Iris pigment epithelial cell (primary cell): ENCODE data around the gene DLG2.
A peak's percentile ranks its signal among the peaks of the same experiment; 100 is the strongest.
"Not testable (repeated sequence)": the region's sequence is repeated elsewhere in the genome, so short reads cannot be mapped to it uniquely, and the experiment has no call there.

Source experiments
- DNase-seq: peaks from one replicate; pipeline ENCODE4 v3.0.0-alpha.2; 2011; ENCODE audit warnings: low read depth

Gene DLG2

DNA sequence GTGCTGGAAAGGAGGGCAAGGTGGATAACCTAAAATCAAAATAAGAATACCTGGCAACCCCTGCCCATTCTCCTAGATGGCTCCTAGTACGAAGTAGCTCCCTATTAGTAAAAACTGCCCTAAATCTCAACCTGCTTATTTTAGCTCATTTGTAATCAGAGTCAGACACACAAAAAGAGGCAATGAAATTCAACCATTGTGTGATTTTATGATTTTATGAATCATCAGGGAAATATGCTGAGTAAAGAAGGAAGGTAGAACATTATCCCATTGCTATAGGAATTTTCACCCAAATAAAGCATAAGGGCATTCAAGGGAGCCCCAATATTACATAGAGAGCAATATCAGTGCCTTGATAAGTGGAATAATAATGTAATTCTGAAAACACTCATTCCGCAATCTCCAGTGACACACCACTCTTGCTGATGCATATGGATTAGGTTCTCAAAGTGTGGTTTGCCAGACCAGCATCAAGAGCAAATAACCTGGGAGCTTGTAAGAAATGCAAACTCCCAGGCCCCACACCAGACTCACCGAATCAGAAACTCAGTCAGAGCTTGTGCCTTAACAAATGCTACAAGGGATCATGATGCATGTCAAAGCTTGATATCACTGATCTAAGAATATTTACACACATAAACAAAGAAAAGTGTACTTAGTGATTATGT, 789.6 kb downstream of the DLG2 start:
- DNase-seq: no peak

GRCh38 chr11:84836371-84836770, 790.8 kb downstream of the DLG2 start:
- DNase-seq: no peak

DNA sequence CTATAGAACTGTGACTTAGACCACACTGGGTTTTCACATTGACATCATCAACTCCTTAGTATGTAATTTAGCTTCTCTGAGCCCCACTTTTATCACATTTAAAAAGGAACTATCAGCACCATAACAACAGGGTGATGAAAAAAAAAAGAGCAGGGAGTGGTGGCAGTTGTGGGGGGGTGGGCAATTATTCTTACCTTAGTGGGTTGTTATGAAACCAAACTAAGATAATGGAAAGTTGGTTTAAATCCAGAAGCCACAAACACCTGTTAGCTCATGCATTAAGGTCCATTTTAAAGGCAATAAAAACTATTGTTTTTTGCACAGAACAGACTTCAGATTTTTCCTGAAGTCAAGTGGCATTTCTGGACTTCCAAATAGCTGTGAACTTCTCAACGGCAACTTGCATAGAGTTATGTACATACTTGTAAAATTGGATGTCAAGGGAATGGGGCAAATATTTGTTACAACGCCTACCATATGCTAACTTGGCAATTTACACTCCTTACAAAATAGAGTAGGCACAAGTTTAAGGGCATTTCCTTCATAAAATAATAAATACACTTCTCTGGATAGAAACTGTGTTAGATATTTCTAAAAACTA, 793.6 kb downstream of the DLG2 start:
- DNase-seq: no peak

GRCh38 chr11:84830372-84830771, 796.8 kb downstream of the DLG2 start:
- DNase-seq: no peak

GRCh38 chr11:84829162-84829561, 798.0 kb downstream of the DLG2 start:
- DNase-seq: peak; percentile 7

- DNase-seq: no peak
These were observed 798.5 kb downstream of the DLG2 start for GRCh38 chr11:84828616-84829015.

GRCh38 chr11:84825106-84825660, 802.0 kb downstream of the DLG2 start:
- DNase-seq: no peak

- peak; percentile 5 for DNase-seq
These were observed 802.5 kb downstream of the DLG2 start for GRCh38 chr11:84824624-84825023.

GRCh38 chr11:84819537-84819936, 807.6 kb downstream of the DLG2 start:
- DNase-seq: no peak

DNA sequence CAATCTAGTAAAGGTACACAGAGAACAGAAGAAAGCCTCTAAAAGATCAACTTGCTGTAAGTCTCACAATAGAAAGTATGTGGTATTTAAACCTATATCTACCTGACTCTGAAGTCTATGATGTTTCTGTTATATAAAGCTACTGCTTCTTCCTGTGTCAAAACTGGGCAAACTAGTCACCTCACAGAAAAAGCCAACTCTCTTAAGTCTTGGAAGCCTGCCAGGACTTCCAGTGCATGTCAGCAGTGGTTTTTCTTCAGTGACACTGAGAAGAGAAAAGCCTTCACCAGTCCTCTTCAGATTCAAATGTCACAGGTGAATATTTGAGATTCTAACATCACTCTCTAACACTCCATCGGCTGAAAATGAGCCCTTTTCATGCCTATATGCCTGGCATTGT, 808.0 kb downstream of the DLG2 start:
- peak; percentile 9 for DNase-seq

GRCh38 chr11:84817998-84818397, 809.1 kb downstream of the DLG2 start:
- DNase-seq: peak; percentile 71

- DNase-seq: peak; percentile 19
These were observed 814.6 kb downstream of the DLG2 start for GRCh38 chr11:84812471-84812969.

DNA sequence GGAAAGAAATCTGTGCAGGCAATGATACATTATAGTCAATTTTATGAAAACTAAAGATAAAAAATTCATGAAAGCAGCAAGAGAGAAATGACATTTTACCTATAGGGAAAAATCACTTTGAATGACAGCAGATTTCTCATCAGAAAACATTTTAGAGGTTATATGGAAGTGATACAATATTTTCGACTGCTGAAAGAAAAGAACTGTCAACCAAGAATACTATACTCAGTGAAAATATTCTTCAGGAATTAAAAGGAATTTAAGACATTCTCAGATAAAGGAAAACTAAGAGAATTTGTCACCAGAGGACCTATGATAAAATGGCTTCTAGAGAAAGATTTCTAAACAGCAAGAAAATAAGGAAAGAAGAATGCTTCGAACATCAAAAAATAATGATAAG, 820.8 kb downstream of the DLG2 start:
- no peak for DNase-seq

DNA sequence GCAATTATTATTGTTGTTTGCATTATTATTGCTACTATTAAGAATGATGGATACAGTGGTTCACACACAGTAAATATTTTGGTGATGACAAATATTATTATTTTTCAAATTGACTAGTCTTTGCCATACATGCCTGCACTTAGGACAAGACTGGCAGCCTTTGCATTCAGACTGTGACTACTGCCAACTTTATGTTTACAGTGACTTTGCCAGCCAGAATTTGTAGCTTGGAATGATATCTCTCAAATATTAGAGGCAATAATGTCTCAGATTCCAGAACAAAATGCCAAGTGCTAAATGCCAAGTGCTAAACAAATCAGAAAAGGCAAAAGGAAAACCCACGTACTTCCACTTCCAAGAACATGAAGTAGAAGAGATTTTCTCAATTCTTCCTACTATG, 823.1 kb downstream of the DLG2 start:
- DNase-seq: no peak

GRCh38 chr11:84800755-84801346, 826.3 kb downstream of the DLG2 start:
- DNase-seq: peak; percentile 57

- no peak for DNase-seq
These were observed 828.0 kb downstream of the DLG2 start for GRCh38 chr11:84799112-84799511.

GRCh38 chr11:84795698-84796097, 831.4 kb downstream of the DLG2 start:
- DNase-seq: no peak

- no peak for DNase-seq
These were observed 832.3 kb downstream of the DLG2 start for GRCh38 chr11:84794663-84795443.

DNA sequence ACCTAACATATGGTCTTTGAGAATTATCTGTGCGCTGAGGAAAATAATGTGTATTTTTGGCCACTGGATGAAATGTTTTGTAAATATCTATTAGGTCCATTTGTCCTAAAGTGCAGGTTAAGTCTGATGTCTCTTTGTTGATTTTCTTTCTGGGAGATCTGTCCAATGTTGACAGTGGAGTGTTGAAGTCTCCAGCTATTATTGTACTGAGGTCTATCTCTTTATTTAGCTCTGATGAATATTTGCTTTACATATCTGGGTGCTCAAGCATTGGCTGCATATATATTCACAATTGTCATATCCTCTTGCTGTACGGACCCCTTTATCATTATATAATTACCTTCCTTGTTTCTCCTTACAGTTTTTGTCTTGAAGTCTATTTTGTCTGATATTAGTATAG, 833.8 kb downstream of the DLG2 start:
- no peak for DNase-seq

GRCh38 chr11:84790849-84791427, 836.2 kb downstream of the DLG2 start:
- no peak for DNase-seq

- no peak for DNase-seq
These were observed 838.9 kb downstream of the DLG2 start for GRCh38 chr11:84788220-84788619.

GRCh38 chr11:84784158-84784557, 843.0 kb downstream of the DLG2 start:
- DNase-seq: not testable (repeated sequence)
